Right forelimb (tissue), 1 donor: ENCODE measurements around the gene PPEF2.

Experiments used
- DNase-seq: peaks from one replicate; pipeline ENCODE4 v3.0.0-alpha.2; 2018

The PPEF2 gene

DNA sequence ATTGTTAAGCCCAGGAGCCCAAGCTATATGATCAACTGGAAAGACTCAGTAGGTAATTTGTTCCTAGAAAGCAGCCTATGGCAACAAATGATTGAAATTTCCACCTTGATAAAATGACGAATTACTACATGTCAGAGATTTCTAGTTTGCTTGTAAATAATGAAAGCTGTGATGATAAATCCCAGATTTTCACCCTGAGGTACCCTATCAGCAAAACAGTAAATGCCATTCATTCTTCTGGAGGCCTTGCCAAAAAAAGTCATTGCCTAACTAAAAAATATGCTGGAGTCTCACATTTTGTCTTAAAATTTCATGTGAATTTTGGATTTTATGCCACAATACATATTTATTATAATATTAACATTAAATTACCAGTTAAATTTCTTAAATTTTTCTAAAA, 71.3 kb downstream of the PPEF2 start:
- no peak for DNase-seq

DNA sequence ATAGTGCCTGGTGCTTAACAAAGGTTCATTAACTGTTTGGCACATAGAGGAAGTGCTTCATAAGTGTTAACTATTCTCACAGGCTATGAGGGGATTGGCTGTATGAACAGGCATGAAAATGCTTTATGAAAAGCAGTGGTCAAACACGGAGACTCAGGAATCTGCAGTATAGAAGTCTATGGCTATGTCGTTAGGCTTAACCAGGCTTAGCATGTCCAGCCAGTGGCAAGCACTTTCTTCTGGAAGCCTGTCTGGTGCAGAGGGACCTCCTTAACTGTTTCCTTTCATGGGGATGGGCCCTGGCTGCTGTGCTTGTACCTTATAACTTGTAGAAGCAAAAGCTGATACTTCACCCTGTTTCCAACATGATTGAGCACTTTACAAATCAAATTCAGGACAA, 78.4 kb downstream of the PPEF2 start:
- DNase-seq = no peak

DNA sequence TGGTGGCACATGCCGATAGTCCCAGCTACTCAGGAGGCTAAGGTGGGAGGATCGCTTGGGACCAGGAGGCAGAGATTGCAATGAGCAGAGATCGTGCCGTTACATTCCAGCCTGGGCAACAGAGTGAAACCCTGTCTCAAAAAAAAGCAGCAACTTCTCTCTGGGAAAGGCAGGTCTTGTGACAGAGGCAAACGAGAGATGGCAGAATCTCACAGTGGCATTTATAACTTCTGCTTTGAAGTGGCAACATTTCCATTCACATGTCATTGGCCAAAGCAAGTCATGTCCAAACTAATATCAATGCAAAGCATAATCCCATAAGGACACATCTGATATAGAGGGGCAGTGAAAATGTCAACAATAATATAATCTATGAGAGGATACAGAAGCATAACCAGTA, 79.8 kb downstream of the PPEF2 start:
- no peak for DNase-seq

DNA sequence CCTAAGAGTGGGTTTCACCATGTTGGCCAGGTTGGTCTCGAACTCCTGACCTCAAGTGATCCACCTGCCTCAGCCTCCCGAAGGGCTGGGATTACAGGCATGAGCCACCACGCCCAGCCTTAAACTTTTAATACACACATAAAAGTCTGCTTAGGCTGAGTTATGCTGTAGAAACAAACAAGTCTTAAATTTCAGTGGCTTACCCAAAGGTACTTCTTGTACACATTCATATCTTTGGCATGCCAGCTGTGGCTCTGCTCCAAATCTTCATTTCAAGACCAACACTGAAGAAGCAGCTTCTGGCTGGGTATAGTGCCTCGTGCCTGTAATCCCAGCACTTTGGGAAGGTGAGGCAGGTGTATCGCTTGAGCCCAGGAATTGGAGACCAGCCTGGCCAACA, 80.3 kb downstream of the PPEF2 start:
- no peak for DNase-seq

DNA sequence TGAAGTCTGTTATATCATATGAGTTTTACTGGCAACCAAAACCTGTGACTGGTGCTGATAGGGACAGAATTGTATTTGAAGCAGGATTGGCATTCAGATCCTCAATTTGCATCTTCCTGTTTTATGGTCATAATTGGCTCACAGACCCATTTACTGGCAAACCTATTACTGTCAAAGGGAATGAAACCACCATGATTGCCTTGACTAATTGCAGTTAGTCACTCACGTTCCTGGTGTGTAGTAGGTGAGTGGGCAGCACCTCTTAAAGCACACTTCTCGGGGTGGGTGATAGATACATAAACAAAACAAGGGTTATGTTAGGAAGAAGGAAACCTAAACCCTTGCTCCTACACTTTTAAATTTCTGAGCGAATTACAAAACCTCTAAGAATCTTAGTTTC, 81.0 kb downstream of the PPEF2 start:
- no peak for DNase-seq

DNA sequence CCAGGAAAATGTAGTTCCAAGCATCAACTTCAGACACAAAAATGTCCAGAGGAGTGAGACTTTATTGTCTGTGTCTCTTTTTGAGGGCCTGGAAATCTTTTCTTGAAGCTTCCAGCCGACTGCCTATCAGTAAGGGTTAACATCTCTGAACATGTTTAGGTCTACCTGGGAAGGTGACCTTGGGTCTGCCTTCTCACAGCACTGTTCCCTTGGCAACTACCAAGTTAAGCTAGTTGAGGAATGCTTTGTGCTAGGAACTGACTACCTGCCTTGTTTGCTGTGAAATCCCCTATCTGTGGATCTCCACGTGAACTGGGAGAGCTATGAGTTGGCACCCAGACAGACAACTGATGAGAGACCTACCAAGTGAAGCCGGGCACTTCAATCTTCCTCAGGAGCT, 81.6 kb downstream of the PPEF2 start:
- DNase-seq = no peak

DNA sequence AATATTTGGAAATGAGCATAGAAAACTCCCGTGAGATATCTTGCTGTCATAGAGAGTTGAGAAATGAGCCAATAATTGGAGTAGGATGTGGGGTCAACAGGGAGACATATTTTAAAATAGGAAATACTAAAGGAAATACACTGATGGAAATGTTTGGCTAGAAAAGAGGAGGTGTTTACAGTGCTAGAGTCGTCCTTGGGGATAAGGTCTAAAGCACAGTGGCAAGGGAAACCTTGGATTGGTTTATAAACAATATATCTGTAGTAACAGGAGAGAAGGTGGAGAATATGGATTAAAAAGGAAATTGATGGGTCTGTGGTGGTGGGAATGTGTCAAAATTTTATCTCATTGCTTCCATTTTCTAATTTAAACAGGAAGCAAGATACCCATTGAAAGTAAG, 82.1 kb downstream of the PPEF2 start:
- no peak for DNase-seq

DNA sequence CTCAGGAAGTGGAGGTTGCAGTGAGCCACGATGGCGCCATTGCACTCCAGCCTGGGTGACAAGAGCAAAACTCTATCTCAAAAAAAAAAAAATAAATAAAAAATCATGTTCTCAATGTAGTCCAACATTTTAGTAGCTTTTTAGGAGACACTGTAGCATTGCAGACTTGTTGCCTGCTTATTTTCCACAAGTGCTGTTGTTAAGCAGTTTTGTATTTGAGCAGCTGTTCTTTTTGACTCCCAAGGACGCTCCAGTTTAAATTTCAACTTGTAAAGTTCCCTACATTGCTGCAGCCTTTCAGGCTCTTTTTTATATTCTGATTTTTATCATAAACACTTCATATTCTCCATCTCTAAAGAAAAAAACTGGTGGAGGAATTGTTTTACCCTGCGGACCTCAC, 83.1 kb downstream of the PPEF2 start:
- DNase-seq = no peak

DNA sequence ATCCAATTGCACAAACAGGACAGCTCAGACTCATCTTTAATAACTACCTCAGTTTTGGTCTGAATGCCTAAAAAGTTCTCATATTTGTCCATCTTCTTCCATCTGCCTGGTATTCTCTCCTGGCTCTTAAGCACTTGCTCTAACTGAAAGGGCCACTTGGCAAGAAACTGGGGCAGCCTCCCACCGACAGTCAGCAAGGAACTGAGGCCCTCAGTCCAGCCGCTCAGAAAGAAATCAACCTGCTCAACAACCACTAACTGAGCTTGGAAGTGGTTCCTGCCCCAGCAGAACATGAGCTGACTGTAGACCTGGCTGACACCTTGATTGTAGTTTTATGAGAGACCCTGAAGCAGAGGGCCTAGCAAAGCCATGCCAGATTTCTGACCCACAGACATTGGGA, 84.4 kb downstream of the PPEF2 start:
- no peak for DNase-seq
